ENCODE measurements around the gene ZNF205. TPM values are rescaled to one million over a fixed set of nuclear protein-coding genes. Genes with fewer than 3 reads are reported as not detected.
"Not testable (repeated sequence)": the region's sequence is repeated elsewhere in the genome, so short reads cannot be mapped to it uniquely, and the experiment has no call there.

Gene ZNF205
- total and polyA plus RNA-seq, 2 of the 4 experiments (the other 2 are of a cell fraction), result 8.2 to 12.7 TPM

- Histone ChIP-seq H2AK5ac (ENCODE audit: low read depth, low read length) (peak overlapping the region; percentile 84; the same call in 1 of the 2 replicates), H2BK20ac (ENCODE audit: low read depth, low read length) (peak overlapping the region; percentile 50; the same call in 1 of the 2 replicates), H3K23ac (ENCODE audit: low read depth, low read length) (peak overlapping the region; percentile 2; the same call in 1 of the 2 replicates), H3K27ac (ENCODE audit: insufficient read depth, low read length) (peak overlapping the region; percentile 60), H3K14ac (replicated peaks; ENCODE audit: low read depth, low read length) (peak overlapping the region; percentile 63; the same call in 1 of the 2 replicates), H3K36me3 (ENCODE audit: control insufficient read depth, insufficient read depth, low read length) (peaks cover 19% of the 10 kb centered on the region), H3K4ac (ENCODE audit: low read depth, low read length) (peak overlapping the region; percentile 65; the same call in 1 of the 2 replicates), H4K91ac (ENCODE audit: insufficient read depth, low read depth, low read length) (peak overlapping the region; percentile 68; the same call in 1 of the 2 replicates), H2BK5ac (ENCODE audit: low read depth, low read length, poor library complexity, severe bottlenecking) (peak overlapping the region; percentile 76), H4K8ac (ENCODE audit: low read depth in 2 of 2, low read length in 2 of 2) (peak overlapping the region; percentile 74 to 93), H2AK9ac (replicated peaks; ENCODE audit: low read depth, low read length, poor library complexity) (peak overlapping the region; percentile 73), H3K79me1 (ENCODE audit: low read depth in 1 of 2, low read length in 2 of 2) (peaks cover 21 to 23% of the 10 kb centered on the region in 2 experiments), H2BK120ac (ENCODE audit: low read depth, low read length) (0 out of 2 replicates have a peak overlapping the region, but pooled peaks have one; percentile 41), H2AFZ (replicated peaks; ENCODE audit: low read length, poor library complexity) (peak overlapping the region; percentile 39)
- H4K20me1 ChIP-seq (ENCODE audit: insufficient read depth, low read length); H3K4me1 ChIP-seq (ENCODE audit: control insufficient read depth, insufficient read depth, low read length); H4K5ac ChIP-seq (ENCODE audit: low read depth, low read length); H3K56ac ChIP-seq (ENCODE audit: extremely low read depth, insufficient read depth, low read length); ATAC-seq (ENCODE audit: low read depth); intact Hi-C loops (cut with micrococcal nuclease); H3K18ac ChIP-seq (ENCODE audit: low read depth, low read length); H3K9ac ChIP-seq (ENCODE audit: low read depth, low read length); H3K9me1 ChIP-seq (ENCODE audit: insufficient read depth, low read length); H3K4me3 ChIP-seq (ENCODE audit: insufficient read depth, low read depth, low read length); H2BK15ac ChIP-seq (ENCODE audit: low read depth, low read length); H3K9me3 ChIP-seq (ENCODE audit: control insufficient read depth, insufficient read depth, low read length); BruUV-seq (replicated peaks); H3K4me2 ChIP-seq (ENCODE audit: low read depth, low read length); H3K27me3 ChIP-seq (ENCODE audit: control insufficient read depth, insufficient read depth, low read length); in situ Hi-C loops (cut with MboI; ENCODE audit: low sequenced_read_pairs); dilution Hi-C loops (cut with HindIII; ENCODE audit: low sequenced_read_pairs, unreplicated experiment): not testable (repeated sequence)
- POLR2A ChIA-PET (ENCODE audit: unreplicated experiment), result interaction anchor here (0.6 kb wide), 1 partner anchor 94 kb away, joined by 3 read pairs; no protein-coding TSS in a partner anchor
- peak; percentile 45 for DNase-seq
- CTCF ChIA-PET, result interaction anchor here (1.1 kb wide), 1 partner anchor 10 kb away, joined by 3 read pairs; no protein-coding TSS in a partner anchor
- 90% methylated on average over 2 of the region's 9 CpGs; no CpG with 5 or more reads in 1 of the 2 experiments for WGBS, 2 experiments (ENCODE audit: extremely low coverage in 2 of 2, insufficient read length in 1 of 2)
These were observed 27.2 kb downstream of the ZNF205 start for GRCh38 chr16:3139561-3139960.
